Calu3 (cell line): ENCODE results near the gene EPB41L3. TPM values are rescaled to one million over a fixed set of nuclear protein-coding genes. Genes with fewer than 3 reads are reported as not detected.
"Not testable (repeated sequence)": the region's sequence is repeated elsewhere in the genome, so short reads cannot be mapped to it uniquely, and the experiment has no call there.

Source experiments
- BruUV-seq: library from RNA; stranded (reverse); fragments of 400-500 nt; replicated peaks from 2 replicates; lab custom pipeline; 2021; lab: Mats Ljungman, UMichigan
- CTCF ChIA-PET: fragments of 300-600 bp; sonication (Branson Sonifier 250); formaldehyde crosslinking; loops from one replicate; lab custom pipeline; 2022; ENCODE audit warnings: antibody characterized with exemption; lab: Charles Lee
- DNase-seq: peaks from one replicate; pipeline ENCODE4 v3.0.0; 2022
- H3K27ac Mint-ChIP-seq: one replicate; pipeline ENCODE4 v1.8.0; 2022; ENCODE audit warnings: mixed read lengths; ENCODE audit not compliant: unreplicated experiment
- H3K27me3 Mint-ChIP-seq: one replicate; pipeline ENCODE4 v1.8.0; 2022; ENCODE audit warnings: mixed read lengths; ENCODE audit not compliant: unreplicated experiment
- H3K36me3 Mint-ChIP-seq: one replicate; pipeline ENCODE4 v1.8.0; 2022; ENCODE audit warnings: mild to moderate bottlenecking, moderate library complexity, mixed read lengths; ENCODE audit not compliant: insufficient read depth, unreplicated experiment
- H3K4me1 Mint-ChIP-seq: one replicate; pipeline ENCODE4 v1.8.0; 2022; ENCODE audit warnings: mild to moderate bottlenecking, low read depth, mixed read lengths; ENCODE audit not compliant: unreplicated experiment
- H3K4me3 Mint-ChIP-seq: one replicate; pipeline ENCODE4 v1.8.0; 2022; ENCODE audit warnings: mild to moderate bottlenecking, low read depth, moderate library complexity, mixed read lengths; ENCODE audit not compliant: unreplicated experiment
- H3K9me3 Mint-ChIP-seq: one replicate; pipeline ENCODE4 v1.8.0; 2022; ENCODE audit warnings: low read depth, mixed read lengths; ENCODE audit not compliant: unreplicated experiment
- intact Hi-C: fragments of 100-400 bp; cut with micrococcal nuclease; formaldehyde crosslinking; loops from one replicate; pipeline ENCODE4 v1.10.0; 2022; ENCODE audit not compliant: unreplicated experiment
- total RNA-seq: library from RNA; stranded (reverse); gene quantifications from 2 replicates; pipeline ENCODE4 v1.2.3, GENCODE V29; 2022
- TF ChIP-seq, protein P1 (sequence below): fragments of 200-600 bp; IDR thresholded peaks from one replicate; pipeline ENCODE4 v1.8.0; 2022; ENCODE audit warnings: antibody characterized with exemption; ENCODE audit not compliant: unreplicated experiment

EPB41L3 gene
- total RNA-seq, 1 experiment from 2014 or later, result not detected

- no peaks in the 10 kb centered on the region for H3K27me3 Mint-ChIP-seq
- no peak overlapping the region for H3K4me3 Mint-ChIP-seq
- CTCF ChIA-PET, result no interaction called here
- TF ChIP-seq, protein P1, sequence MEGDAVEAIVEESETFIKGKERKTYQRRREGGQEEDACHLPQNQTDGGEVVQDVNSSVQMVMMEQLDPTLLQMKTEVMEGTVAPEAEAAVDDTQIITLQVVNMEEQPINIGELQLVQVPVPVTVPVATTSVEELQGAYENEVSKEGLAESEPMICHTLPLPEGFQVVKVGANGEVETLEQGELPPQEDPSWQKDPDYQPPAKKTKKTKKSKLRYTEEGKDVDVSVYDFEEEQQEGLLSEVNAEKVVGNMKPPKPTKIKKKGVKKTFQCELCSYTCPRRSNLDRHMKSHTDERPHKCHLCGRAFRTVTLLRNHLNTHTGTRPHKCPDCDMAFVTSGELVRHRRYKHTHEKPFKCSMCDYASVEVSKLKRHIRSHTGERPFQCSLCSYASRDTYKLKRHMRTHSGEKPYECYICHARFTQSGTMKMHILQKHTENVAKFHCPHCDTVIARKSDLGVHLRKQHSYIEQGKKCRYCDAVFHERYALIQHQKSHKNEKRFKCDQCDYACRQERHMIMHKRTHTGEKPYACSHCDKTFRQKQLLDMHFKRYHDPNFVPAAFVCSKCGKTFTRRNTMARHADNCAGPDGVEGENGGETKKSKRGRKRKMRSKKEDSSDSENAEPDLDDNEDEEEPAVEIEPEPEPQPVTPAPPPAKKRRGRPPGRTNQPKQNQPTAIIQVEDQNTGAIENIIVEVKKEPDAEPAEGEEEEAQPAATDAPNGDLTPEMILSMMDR, result no peak
- intact Hi-C loops, result no loop called here
- no TSS peak for BruUV-seq
- no peak for DNase-seq
- H3K9me3 Mint-ChIP-seq, result peaks cover 11% of the 10 kb centered on the region
- no peaks in the 10 kb centered on the region for H3K36me3 Mint-ChIP-seq
- no peaks in the 10 kb centered on the region for H3K4me1 Mint-ChIP-seq
- H3K27ac Mint-ChIP-seq, result no peak overlapping the region
Observed at GRCh38 chr18:5496305-5496704, 47.5 kb downstream of the EPB41L3 start.

- H3K4me1 Mint-ChIP-seq, result no peaks in the 10 kb centered on the region
- no TSS peak for BruUV-seq
- H3K36me3 Mint-ChIP-seq, result no peaks in the 10 kb centered on the region
- TF ChIP-seq, protein P1, result no peak
- intact Hi-C loops, result no loop called here
- no peak overlapping the region for H3K27ac Mint-ChIP-seq
- no peak for DNase-seq
- CTCF ChIA-PET, result interaction anchor here (0.6 kb wide), 1 partner anchor 325 kb away, joined by 3 read pairs; no protein-coding TSS in a partner anchor
- no peak overlapping the region for H3K4me3 Mint-ChIP-seq
- H3K9me3 Mint-ChIP-seq, result peaks cover 6% of the 10 kb centered on the region
- no peaks in the 10 kb centered on the region for H3K27me3 Mint-ChIP-seq
Observed at GRCh38 chr18:5490753-5491480, 52.9 kb downstream of the EPB41L3 start.

- DNase-seq, result no peak
- no peak overlapping the region for H3K27ac Mint-ChIP-seq
- no TSS peak for BruUV-seq
- CTCF ChIA-PET, result no interaction called here
- no peaks in the 10 kb centered on the region for H3K27me3 Mint-ChIP-seq
- intact Hi-C loops, result no loop called here
- peaks cover 8% of the 10 kb centered on the region for H3K9me3 Mint-ChIP-seq
- H3K4me3 Mint-ChIP-seq, result no peak overlapping the region
- H3K36me3 Mint-ChIP-seq, result no peaks in the 10 kb centered on the region
- TF ChIP-seq, protein P1, result no peak
- H3K4me1 Mint-ChIP-seq, result no peaks in the 10 kb centered on the region
Observed at GRCh38 chr18:5488844-5489243, 55.0 kb downstream of the EPB41L3 start.

- not testable (repeated sequence) for BruUV-seq
Observed at GRCh38 chr18:5488044-5488443, 55.8 kb downstream of the EPB41L3 start.

GRCh38 chr18:5484526-5484925, 59.3 kb downstream of the EPB41L3 start:
- no TSS peak for BruUV-seq
- no peaks in the 10 kb centered on the region for H3K36me3 Mint-ChIP-seq
- H3K27me3 Mint-ChIP-seq, result no peaks in the 10 kb centered on the region
- TF ChIP-seq, protein P1, result no peak
- H3K4me1 Mint-ChIP-seq, result no peaks in the 10 kb centered on the region
- CTCF ChIA-PET, result no interaction called here
- no peak overlapping the region for H3K27ac Mint-ChIP-seq
- H3K4me3 Mint-ChIP-seq, result no peak overlapping the region
- peaks cover 11% of the 10 kb centered on the region for H3K9me3 Mint-ChIP-seq
- intact Hi-C loops, result no loop called here
- no peak for DNase-seq

More at GRCh38 chr18:5488044-5488443, 55.8 kb downstream of the EPB41L3 start:
- H3K27ac Mint-ChIP-seq, H3K4me1 Mint-ChIP-seq, H3K4me3 Mint-ChIP-seq, DNase-seq, H3K36me3 Mint-ChIP-seq, CTCF ChIA-PET, H3K9me3 Mint-ChIP-seq, intact Hi-C loops, H3K27me3 Mint-ChIP-seq: not testable (repeated sequence)
